Esophagus muscularis mucosa (tissue), 3 donors: ENCODE data around the gene FMO2.

Source experiments
- CTCF ChIP-seq, 3 experiments: fragments of 200-600 bp in 2 of 3; fragments of 450-650 bp in 1 of 3; sonication (generic) in 2 of 3; IDR thresholded peaks; one replicate each; pipeline ENCODE4 v1.5.1; 2017 to 2019; ENCODE audit warnings: antibody characterized with exemption in 3 of 3, mild to moderate bottlenecking in 2 of 3, moderate library complexity in 1 of 3
- POLR2A ChIP-seq: fragments of 450-650 bp; IDR thresholded peaks from one replicate; pipeline ENCODE4 v1.6.1; 2017; ENCODE audit warnings: antibody characterized with exemption, moderate library complexity, mild to moderate bottlenecking, low read depth
- POLR2AphosphoS5 ChIP-seq, 2 donors: sonication (generic); formaldehyde crosslinking; IDR thresholded peaks; one replicate each; pipeline ENCODE4 v1.6.1; 2017; ENCODE audit warnings: antibody characterized with exemption in 2 of 2

DNA sequence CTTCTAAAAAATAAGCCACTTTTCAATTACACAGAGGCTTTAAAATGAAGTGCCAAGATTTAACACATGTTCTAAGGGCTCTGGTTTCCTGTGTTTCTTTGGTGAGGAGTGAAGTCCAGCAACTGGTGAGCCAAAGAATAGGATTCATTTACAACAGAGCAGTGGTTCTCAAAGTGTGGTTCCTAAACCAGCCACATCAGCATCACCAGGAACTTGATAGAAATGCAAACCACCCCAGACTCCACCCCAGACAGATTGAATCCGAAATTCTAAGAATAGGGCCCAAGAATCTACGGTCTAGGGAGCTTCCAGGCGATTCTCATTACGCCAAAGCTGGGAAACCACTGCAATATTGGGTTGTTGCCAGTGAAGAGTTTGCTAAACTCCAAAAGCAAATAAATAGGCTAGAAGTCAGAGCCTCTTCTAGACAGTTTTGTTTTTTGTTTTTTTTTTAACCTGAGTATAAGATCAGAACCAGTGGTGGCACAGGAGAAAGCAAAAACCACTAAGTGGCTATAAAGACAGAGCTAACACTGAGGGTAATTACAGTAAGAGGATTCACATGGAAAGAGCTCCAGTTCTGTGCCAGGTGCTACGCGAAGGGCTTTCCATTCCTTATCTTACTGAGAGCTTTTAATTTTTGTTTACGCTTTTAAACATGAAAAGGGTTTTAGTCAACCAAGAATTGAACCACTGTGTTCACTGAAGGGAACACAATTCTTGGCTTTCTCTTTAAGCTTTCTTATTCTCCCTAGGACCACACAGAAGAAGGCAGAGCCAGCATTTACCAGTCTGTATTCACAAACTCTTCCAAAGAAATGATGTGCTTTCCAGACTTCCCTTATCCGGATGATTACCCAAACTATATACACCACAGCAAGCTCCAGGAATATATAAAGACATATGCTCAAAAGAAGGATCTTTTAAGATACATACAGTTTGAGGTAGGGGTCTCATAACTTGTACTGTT lies 42.4 kb upstream of the FMO2 start:
- TF ChIP-seq CTCF (IDR thresholded peaks at IDR 0.05), result peak in 1 of 3 experiments; percentile 14
- TF ChIP-seq POLR2AphosphoS5 (IDR thresholded peaks at IDR 0.05), result no peak
- no peak for TF ChIP-seq POLR2A
